Fibroblast of lung (primary cell): ENCODE data around the gene EFNB3.

Source experiments
- CTCF ChIP-seq, 2 donors: IDR thresholded peaks in 1 of 2; conservative IDR thresholded peaks in 1 of 2; 1 replicate in 1 of 2; 2 replicates in 1 of 2; pipeline ENCODE4 v1.5.1; 2011 to 2012; ENCODE audit warnings: low read length in 2 of 2, control low read depth in 1 of 2, inconsistent platforms in 1 of 2, low read depth in 1 of 2, mild to moderate bottlenecking in 1 of 2
- EZH2 ChIP-seq: IDR thresholded peaks from 2 replicates; pipeline ENCODE4 v1.5.1; 2012; ENCODE audit warnings: low read length, control low read depth, mild to moderate bottlenecking; ENCODE audit errors: missing control alignments

GRCh38 chr17:7715936-7716886 is 11.2 kb downstream of the EFNB3 start:
- TF ChIP-seq CTCF (conservative IDR thresholded peaks at IDR 0.05 in 1 of 2, IDR thresholded peaks at IDR 0.05 in 1 of 2; ENCODE audit: low read depth in 1 of 2, low read length in 2 of 2) (no peak), EZH2 (peak; percentile 27)
